Uterus (tissue), 2 donors: ENCODE data around the gene NEUROD4.

Experiments used
- POLR2A ChIP-seq, 2 donors: fragments of 450-650 bp; IDR thresholded peaks; one replicate each; pipeline ENCODE4 v1.6.1; 2016; ENCODE audit warnings: antibody characterized with exemption in 2 of 2, mild to moderate bottlenecking in 1 of 2, moderate library complexity in 1 of 2
- TF ChIP-seq, protein P1 (sequence below), 4 experiments: fragments of 200-600 bp in 2 of 4; fragments of 450-650 bp in 2 of 4; sonication (generic) in 2 of 4; IDR thresholded peaks; one replicate each; pipeline ENCODE4 v1.5.1; 2016 to 2019; ENCODE audit warnings: antibody characterized with exemption in 4 of 4, mild to moderate bottlenecking in 2 of 4, moderate library complexity in 1 of 4

DNA sequence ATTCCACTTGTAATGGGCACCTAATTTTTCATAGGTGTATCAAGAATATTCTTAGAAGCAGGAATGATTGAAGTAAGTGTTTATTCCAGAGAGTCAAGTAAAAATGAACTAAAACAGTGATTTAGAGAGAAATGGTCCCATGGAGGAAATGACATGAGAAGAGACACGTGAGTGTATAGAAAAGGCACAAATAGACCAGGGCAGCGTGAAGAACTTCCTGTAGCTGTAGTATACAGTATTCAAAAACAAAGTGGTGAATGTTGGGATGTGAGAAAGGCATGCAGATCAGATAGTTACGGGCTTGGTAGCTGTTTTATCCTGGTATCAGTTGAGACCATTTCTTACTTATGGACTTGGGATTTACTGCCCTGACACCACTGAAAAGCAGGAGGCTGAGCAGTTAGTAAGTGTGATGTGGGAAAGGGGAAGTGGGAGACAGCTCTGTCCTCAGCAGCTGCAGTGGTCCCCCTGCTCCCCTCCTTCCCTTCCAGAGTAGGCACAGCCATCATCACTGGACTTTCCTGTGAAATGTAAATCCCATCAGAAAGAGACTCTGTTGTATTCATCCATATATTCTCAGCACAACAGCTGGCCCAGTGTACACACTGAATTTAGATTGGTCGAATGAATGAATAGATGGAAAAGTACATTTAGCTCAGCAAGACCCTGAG lies 18.4 kb upstream of the NEUROD4 start:
- TF ChIP-seq, protein P1, sequence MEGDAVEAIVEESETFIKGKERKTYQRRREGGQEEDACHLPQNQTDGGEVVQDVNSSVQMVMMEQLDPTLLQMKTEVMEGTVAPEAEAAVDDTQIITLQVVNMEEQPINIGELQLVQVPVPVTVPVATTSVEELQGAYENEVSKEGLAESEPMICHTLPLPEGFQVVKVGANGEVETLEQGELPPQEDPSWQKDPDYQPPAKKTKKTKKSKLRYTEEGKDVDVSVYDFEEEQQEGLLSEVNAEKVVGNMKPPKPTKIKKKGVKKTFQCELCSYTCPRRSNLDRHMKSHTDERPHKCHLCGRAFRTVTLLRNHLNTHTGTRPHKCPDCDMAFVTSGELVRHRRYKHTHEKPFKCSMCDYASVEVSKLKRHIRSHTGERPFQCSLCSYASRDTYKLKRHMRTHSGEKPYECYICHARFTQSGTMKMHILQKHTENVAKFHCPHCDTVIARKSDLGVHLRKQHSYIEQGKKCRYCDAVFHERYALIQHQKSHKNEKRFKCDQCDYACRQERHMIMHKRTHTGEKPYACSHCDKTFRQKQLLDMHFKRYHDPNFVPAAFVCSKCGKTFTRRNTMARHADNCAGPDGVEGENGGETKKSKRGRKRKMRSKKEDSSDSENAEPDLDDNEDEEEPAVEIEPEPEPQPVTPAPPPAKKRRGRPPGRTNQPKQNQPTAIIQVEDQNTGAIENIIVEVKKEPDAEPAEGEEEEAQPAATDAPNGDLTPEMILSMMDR (IDR thresholded peaks at IDR 0.05) = no peak
- no peak for TF ChIP-seq POLR2A (IDR thresholded peaks at IDR 0.05)
